PFSK-1 (cell line): Measurements from ENCODE around the gene PPFIA1.

Source experiments
- FOXP2 ChIP-seq: optimal IDR thresholded peaks from 2 replicates; pipeline ENCODE3; 2011; ENCODE audit warnings: borderline replicate concordance, control low read depth, inconsistent platforms; ENCODE audit not compliant: insufficient read depth; ENCODE audit errors: extremely low read length, extremely low read depth
- POLR2AphosphoS5 ChIP-seq: IDR thresholded peaks from 2 replicates; pipeline ENCODE4 v1.6.1; 2012; ENCODE audit warnings: low read depth, mild to moderate bottlenecking, control low read depth, low read length, moderate library complexity
- REST ChIP-seq, 2 experiments: IDR thresholded peaks; 2 replicates each; pipeline versions ENCODE4 v1.6.1 to v1.8.0; 2011 to 2012; ENCODE audit warnings: low read depth in 2 of 2, low read length in 2 of 2, control low read depth in 1 of 2, inconsistent platforms in 1 of 2, mild to moderate bottlenecking in 1 of 2, moderate library complexity in 1 of 2; ENCODE audit not compliant: insufficient read depth in 1 of 2
- SIN3A ChIP-seq: IDR thresholded peaks from 2 replicates; pipeline ENCODE4 v1.6.1; 2012; ENCODE audit warnings: mild to moderate bottlenecking, low read length, moderate library complexity, borderline replicate concordance; ENCODE audit not compliant: insufficient read depth
- TAF1 ChIP-seq: IDR thresholded peaks from 2 replicates; pipeline ENCODE4 v1.6.1; 2012; ENCODE audit warnings: low read length, control low read depth, borderline replicate concordance; ENCODE audit not compliant: insufficient read depth

- TF ChIP-seq TAF1 = no peak
- no peak for TF ChIP-seq REST (IDR thresholded peaks at IDR 0.05; ENCODE audit: insufficient read depth in 1 of 2, low read depth in 2 of 2, low read length in 2 of 2)
- TF ChIP-seq POLR2AphosphoS5 = no peak
- no peak for TF ChIP-seq SIN3A
- TF ChIP-seq FOXP2 = no peak
Observed at GRCh38 chr11:70371241-70371640, 100.8 kb downstream of the PPFIA1 start.
